RPMI8226 (cell line): ENCODE results near the gene TMEM248.
"Not testable (repeated sequence)": the region's sequence is repeated elsewhere in the genome, so short reads cannot be mapped to it uniquely, and the experiment has no call there.

Source experiments
- DNase-seq: peaks from one replicate; pipeline ENCODE4 v3.0.0-alpha.2; 2015

TMEM248 gene

DNA sequence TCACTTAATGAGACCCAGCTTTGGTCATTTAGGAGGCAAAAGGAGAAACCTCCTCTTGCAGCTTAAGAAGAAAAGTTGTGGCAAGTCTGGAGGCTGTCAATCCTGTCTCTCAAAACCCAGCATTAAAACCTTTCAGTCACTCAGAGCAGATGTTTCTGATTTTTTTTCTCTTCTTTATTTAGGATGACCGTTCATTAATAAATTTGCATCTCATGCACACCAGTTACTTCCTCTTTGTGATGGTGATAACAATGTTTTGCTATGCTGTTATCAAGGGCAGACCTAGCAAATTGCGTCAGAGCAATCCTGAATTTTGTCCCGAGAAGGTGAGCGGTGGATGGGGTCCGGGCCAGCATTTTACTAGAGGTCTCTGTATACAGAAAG, 32.0 kb downstream of the TMEM248 start:
- no peak for DNase-seq

DNA sequence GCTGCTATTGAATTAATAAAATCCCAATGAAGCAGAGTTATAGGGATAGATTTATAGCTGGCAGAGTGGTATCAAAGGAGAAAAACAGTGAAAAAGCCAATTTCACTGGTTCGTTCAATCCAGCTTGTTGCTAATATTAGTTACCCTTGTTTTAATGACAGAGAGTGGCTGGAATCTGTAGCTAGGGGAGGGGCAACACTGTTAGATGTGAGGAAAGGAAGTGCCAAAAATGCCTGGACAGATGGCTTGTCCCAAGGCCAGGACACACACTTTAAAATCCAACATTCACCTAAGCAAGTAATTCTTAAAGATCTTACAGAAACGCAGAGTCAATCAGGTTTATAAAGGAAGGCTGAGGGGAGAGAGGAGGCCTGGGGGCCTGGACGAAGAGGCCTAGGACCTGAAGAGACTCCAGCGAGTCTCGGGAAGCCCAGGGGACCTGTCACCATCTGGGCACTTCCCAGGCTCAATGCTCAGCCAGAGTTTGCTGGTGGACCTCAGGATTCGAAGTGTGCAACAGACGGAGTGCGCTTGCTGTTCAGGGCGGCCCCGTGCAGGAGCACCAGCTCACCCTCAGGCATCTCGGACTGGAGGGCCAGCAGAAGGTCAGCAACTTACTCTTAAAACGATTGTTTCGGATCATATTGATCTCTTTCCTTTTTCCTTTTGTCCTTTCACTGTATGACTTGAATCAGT, 36.7 kb downstream of the TMEM248 start:
- DNase-seq = no peak

DNA sequence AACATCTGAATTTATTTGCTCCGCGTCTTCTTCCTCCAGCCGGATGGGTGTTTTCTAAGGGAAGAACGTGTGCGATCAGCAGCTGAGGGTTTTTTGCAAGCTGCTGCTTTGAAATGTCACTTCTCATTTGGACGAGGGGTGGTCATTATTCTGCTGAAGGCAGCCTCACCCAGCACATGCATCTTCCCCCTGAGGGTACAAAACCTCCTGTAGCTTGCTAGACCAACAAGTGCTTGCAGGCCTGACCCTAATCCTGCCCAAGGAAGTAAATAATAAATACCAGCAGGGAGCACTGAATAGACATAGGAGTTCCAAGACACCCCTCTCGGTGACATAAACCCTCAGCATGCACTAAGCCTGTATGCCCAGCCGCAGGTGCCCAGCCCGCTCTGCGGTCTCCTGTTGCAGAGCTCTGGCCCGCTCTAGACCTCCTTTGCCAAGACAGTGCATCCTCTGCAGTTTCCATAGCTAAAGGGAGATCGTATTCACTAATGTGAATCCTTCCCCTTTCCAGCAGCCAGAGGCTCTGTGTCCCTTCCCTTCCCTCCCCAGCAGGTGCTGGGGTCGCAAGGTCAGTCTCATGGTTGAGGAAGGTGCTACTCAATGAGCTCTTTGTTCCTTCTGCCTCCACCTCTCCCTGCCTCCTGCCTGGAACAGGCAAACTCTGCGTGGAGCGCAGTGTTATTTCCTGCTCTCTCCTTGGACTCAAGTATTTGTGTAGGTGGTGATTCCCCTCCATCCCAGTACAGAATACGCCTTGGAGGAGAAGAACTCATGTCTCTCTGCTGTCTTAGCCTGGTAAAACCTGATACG, 37.7 kb downstream of the TMEM248 start:
- DNase-seq = no peak

DNA sequence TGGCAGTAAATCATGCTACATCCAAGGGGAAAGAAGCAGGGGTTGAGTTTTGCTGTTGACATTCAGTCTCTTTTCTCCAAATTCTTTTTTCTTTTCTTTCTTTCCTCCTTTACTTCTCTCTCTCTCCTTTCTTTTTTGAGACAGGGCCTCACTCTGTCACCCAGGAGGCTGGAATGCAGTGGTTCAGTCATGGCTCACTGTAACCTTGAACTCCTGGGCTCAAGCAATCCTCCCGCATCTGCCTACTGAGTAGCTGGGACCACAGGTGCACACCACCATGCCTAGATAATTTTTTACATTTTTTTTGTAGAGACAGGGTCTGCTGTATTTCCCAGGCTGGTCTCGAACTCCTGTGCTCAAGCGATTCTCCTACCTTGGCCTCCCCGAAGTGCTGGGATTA, 39.2 kb downstream of the TMEM248 start:
- no peak for DNase-seq

DNA sequence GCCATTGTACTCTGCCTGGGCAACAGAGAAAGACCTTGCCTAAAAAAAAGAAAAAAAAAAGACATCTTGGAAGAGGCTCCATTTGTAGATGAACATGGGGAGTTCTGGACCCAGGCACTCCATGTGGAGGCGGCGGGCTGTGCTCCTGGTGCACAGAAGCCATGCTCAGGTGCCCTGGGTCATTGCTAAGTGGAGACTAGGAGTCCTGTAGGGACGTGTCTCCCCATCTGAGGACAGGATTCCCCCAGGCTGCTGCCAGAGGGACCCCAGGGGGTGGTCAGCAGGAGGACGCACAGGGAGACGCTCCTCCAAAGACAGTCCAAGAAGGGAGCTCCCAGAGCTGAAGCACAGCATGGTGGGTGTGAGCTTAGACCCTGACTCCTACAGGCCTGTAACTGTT, 40.1 kb downstream of the TMEM248 start:
- DNase-seq = no peak

DNA sequence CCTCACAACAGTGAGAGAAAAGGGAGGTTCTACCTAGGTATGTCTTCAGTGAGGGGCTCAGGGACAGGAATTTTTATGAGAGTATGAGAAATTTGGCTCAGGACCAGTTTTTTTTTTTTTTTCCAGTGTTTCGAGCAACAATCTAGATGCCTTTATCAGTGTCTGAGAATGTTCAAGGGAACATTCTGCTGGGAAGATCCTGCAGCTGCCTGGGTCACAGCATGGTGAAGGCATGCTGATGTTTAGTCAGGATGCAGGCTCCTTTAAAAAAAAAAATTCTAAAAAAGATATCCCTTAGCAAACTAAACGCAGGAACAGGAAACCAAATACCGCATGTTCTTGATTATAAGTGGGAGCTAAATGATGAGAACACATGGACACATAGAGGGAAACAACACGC, 43.4 kb downstream of the TMEM248 start:
- DNase-seq = no peak

DNA sequence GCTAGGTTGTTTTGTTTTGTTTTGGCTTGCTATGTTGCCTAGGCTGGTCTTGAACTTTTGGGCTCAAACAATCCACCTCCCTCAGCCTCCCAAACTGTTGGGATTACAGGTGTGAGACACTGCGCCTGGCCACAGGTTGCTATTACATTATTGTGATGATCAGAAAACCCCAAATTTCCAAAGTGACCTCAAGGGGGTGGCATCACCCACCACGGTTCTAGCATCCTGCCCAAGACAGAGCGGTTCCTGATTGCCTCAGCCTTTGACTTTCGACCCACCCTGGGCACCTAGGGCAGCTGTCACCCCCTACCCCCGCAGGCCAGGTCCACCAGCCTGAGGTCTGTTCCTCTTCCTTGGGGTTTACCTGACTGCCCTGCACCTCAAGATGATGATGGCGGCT, 46.0 kb downstream of the TMEM248 start:
- no peak for DNase-seq

DNA sequence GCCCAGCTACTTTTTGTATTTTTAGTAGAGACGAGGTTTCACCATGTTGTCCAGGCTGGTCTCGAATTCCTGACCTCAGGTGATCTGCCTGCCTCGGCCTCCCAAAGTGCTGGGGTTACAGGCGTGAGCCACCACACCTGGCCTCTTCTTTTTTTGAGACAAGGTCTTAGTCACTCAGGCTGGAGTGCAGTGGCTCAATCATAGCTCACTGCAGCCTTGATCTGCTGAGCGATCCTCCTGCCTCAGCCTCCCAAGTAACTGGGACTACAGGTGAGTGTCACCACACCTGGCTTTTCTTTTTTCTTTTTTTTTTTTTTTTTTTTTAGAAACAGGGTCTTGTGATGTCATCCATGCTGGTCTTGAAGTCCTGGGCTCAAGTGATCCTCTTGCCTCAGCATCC, 48.0 kb downstream of the TMEM248 start:
- DNase-seq = not testable (repeated sequence)

DNA sequence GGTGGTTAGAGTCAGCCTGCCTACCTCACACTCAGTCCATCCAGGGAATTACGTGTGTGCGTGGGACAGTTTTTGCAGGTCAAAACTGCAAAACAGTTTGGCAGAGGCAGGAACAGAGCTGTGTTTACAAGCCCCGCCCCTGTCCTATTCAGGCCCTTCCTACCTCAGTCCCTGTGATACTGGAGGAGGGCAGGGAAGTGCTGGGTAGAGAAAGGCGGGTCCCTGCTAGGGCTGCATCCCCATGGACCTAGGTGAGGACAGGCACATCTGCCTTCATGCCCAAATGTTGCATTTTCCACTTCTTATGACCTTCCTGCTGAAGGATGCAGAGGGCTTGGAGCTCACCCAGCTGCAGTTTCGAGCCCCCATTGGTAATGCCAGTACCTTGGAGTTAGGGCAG, 49.3 kb downstream of the TMEM248 start:
- no peak for DNase-seq

DNA sequence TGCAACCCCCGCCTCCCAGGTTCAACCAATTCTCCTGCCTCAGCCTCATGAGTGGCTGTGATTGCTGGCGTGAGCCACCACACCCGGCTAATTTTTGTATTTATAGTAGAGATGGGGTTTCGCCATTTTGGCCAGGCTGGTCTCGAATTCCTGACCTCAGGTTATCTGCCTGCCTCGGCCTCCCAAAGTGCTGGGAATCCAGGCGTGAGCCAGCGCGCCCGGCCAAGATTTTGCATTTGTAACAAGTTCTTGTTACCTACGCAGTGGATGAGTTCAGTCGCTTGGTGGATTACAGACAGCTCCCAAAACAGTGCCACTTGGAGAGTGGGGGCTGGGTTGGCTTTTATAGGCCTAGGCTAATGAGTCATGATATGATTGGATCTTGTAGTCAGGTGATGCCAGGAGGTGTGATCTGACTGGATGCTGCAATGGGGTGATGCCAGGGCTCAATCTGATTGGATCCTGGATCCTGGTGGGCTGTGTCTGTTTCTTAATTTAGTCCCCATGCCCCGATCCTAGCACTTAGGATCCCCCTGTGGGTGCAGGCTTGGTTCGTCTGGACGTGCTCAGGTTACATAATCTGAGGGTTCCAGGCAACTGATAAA, 54.1 kb downstream of the TMEM248 start:
- DNase-seq = no peak

DNA sequence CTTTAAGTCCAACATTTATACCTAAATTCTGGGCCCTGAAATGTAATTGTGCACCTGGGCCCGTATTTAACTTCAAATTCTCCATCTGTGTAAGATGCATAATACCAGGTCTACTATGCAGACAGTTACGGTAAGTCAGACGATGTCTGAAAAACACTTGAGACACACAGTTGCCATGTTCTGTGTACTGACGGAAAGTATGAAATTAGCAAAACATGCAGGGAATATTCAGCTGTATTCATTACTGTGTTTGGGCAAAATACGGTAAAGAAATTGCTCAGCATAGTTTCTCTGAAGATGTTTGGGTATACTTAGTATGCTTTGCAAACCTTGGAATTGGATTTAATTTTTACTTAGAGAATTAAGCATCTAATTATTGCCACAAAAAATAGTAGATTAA, 57.3 kb downstream of the TMEM248 start:
- not testable (repeated sequence) for DNase-seq

DNA sequence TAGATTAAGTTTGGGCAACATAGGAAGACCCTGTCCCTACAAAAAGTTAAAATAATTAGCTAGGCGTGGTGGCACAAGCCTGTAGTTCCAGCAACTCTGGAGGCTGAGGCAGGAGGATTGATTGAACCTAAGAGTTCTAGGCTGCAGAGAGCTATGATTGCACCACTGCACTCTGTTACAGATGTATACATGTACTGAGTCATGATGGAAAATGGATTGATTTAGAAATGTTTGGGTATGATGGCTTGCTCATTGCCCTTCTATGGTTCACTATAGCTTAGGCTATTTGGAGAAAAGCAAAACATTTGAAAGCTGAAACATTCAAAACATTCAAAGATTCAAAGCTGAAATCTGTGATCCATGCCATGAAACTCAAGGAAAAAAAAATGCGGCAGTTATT, 58.0 kb downstream of the TMEM248 start:
- DNase-seq = not testable (repeated sequence)

DNA sequence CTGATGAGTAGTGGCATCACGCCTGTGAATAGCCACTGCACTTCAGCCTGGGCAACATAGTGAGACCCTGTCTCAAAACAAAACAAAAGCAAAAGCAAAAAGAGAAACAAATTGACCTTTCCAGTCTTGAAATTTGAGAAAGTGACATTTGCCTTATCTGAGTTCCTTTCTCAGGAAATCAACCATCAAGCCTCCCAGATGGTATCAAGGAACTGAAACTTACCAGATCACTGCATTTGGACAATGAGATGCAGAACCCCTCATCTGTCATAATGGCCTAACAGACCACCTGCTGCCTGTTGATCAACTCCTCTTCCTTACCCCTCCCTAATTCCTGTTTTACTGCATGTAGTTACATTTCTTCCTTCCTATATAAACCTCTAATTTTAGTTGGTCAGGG, 59.3 kb downstream of the TMEM248 start:
- not testable (repeated sequence) for DNase-seq

DNA sequence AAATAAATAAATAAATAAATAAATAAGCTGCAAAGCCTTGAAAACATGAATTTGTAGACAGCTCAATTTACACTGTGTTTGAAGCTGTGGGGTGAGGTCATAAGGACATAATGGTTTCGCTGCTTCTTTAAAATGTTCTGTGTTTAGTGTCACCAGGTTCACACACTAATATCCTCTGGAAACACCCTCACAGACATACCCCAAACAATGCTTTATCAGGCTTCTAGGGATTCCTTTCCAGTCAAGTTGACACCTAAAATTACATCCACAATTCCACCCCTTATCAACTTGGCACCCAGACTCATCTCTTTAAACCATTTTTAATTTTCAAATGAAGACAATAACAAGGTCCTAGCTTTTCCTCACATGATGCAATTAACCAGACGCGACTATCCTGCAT, 68.5 kb downstream of the TMEM248 start:
- DNase-seq = not testable (repeated sequence)

DNA sequence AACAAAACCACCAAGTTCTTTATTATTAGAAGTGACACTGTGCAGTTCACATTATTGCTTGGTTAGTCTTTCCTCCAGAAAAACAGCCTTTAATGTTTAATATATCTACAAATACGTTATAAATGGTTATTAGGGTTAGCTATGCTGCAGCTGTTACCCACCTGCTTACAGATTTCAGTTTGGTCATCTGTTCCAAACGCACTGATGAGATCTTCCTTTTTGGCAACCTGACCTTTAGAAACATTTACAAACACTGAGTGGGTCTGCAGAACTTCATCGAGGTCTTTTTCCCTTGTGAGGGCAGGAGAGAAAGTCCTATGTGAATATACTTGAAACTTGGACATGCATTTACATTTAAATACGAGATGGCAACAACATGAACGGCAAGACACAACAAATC, 73.0 kb downstream of the TMEM248 start:
- not testable (repeated sequence) for DNase-seq

DNA sequence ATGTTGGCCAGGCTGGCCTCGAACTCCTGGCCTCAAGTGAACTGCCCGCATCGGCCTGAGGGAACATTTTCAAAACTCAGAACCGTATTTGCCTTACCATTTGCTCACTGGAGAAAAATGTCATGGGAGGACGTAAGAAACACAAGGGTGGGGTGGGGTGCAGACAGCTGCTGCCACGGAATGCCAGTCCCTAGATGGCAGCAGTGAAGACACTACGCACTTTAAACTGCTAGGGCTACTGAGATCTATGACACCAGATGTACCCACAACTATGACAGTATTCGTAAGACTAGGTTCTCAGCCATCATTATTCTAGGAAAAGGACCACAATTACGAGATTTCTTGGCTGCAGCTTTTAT, 73.6 kb downstream of the TMEM248 start:
- DNase-seq = peak; percentile 76

DNA sequence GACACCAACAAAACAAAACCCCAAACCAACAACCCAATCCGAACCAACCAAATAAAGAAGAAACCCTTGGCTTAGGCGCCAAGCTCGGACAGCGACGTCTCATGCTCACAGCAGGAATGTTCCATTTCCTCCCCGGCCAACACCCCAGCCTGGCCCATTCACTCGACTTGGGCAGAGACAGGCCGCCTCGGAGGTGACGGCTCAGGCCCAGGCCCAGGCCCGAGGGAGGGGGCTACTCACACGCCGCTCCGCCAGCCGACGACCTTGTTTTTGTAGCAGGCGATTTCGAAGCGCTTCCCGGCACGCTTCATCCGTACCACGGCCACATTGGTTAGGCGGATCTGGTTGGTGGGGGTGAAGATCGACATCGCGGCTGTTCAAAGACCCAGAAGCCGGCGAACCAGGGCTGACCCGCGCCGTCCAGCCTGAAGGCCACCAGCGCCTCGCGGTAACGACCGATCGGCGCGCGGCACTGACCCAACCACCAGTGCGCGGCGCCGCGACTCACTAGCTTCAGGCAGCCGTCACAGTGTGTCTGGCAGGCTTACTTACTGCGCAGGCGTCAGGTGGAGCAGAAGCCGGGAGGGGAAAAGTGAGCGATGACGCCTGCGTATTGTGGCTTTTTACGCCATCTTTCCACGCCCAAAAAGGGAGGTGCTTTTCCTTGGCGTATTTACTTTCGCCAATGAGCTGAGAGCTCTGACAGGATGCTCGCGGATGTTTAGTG, 74.2 kb downstream of the TMEM248 start, which contains the start of gene SBDS:
SBDS (minus strand) TSS at position 537 of the 727 bp plus-strand sequence; CDS start at position 368, 169 bp downstream.
- peak; percentile 99 for DNase-seq

DNA sequence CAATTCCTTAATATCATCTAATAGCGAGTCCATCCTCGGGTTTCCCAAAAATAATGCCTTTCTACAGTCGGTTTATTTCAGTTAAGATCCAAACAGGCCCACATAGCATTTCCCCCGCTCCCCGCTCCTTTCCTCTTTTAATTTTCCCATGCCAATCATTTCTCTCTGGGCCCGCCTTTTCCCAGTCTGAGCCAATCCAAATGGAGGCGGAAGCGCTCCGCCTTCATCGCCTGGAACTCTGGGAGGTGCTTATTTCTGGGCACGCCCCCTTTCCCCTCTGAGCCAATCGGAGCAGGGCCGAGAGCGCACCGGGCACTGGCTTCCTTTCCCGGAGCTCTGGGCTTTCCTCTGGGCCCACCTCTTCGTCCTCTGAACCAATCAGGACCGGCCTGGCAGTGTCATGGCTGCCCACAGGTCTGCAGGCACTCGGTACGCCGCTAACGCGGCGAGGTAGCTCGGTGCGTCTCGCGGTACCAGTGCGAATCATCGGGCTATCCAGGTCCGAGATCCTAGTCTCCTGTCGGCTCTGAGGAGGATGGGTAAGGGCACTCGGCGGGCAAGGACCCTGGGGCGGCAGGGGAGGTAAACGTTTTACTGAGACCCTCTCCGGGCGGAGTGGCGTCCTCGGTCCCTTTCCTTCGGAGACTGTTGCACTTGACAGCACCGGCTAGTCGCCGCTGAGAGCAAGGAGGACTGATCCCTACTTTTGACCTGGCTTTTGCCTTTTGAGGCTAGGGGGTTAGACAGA, 75.6 kb downstream of the TMEM248 start, which contains the start of gene TYW1:
TYW1 (plus strand) TSS at position 390 of the 748 bp plus-strand sequence; CDS start at position 536, 146 bp downstream.
- peak; percentile 99 for DNase-seq

DNA sequence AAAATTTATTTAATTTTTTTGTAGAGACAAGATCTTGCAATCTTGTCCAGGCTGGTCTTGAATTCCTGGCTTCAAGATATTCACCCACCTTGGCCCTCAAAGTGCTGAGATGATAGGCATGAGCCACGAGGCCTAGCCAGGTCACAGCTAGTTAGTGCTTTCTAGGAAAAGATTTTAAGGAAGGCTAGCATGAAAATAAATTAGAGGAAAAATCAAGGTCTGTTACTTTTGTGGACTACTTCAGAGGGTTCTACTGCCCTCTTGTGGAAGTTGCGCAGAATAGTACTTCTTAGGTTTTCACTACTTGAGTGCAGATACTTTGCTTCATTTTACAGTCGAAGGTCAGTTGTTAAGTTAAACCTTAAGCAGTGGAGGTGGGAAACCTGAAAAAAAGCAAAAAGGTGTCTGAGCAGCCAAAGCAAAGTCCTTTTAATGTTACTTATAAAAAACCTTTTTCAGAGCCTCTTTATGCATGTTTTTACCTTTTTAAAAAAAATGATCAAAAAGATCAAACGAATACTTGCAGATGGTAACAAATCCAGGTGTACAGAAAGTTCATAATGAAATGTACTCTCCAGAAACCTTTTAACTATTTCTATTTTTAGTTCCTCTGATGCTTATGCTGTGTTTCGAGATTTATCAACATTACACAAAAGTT, 79.7 kb downstream of the TMEM248 start:
- peak; percentile 8 for DNase-seq

DNA sequence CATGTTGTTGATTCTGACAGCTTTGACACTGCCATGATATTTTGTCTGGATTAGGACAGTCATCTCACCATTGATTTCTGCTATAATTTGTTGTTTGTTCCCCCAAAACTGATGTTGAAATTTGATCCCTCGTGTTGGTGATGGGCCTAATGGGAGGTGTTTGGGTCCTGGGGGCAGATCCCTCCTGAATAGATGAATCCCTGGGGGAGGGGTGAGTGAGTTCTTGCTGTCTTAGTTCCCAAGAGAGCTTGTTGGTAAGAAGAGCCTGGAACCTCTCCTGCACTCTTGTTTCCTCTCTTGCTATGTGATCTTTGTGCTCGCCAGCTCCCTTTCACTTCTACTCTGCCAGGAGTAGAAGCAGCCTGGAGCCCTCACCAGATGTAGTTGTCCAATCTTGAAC, 83.1 kb downstream of the TMEM248 start:
- not testable (repeated sequence) for DNase-seq

DNA sequence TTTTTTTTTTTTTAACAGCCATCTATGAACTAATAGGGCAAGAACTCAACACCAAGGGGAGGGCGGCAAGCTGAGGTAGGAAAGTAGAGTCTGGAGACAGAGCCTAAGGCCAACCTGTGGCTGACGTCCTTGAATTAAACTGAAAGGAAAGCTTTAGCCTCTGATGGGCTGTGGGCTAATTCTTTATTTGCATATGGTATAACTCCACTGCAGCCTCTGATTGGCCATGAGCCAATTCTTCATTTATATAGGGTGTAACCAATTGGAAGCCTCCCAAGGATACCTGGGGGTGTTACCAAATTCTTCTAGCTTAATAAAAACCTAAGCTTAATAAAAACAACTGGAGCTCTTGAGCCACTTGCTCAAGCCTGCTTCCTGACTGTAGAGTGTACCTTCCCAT, 85.9 kb downstream of the TMEM248 start:
- no peak for DNase-seq
